Measurements from ENCODE around the gene HSD3B7. TPM values are rescaled to one million over a fixed set of nuclear protein-coding genes. Genes with fewer than 3 reads are reported as not detected.

HSD3B7 gene
- total and polyA plus RNA-seq, 2 of the 4 experiments (the other 2 are of a cell fraction): 8.5 to 11.3 TPM

- H2BK120ac ChIP-seq (ENCODE audit: low read depth, low read length): no peak overlapping the region
- dilution Hi-C loops (cut with HindIII; ENCODE audit: low sequenced_read_pairs, unreplicated experiment): no loop called here
Observed at GRCh38 chr16:31000671-31001382, 15.8 kb downstream of the HSD3B7 start.

More at GRCh38 chr16:31000671-31001382, 15.8 kb downstream of the HSD3B7 start:
- WGBS, 2 experiments (ENCODE audit: extremely low coverage in 2 of 2, insufficient read length in 1 of 2): 90% methylated on average over 2 of the region's 19 CpGs; no CpG with 5 or more reads in 1 of the 2 experiments
- H3K9ac ChIP-seq (ENCODE audit: low read depth, low read length): no peak overlapping the region
- H2AFZ ChIP-seq (replicated peaks; ENCODE audit: low read length, poor library complexity): no peak overlapping the region
- no peak overlapping the region for H4K8ac ChIP-seq (ENCODE audit: low read depth in 2 of 2, low read length in 2 of 2)
- intact Hi-C loops (cut with micrococcal nuclease) (no loop called here), in situ Hi-C loops (cut with MboI; ENCODE audit: low sequenced_read_pairs) (no loop called here)
- no peak for DNase-seq
- no peak overlapping the region for H3K18ac ChIP-seq (ENCODE audit: low read depth, low read length)
- ATAC-seq (ENCODE audit: low read depth): no peak
- no peak overlapping the region for H3K4me2 ChIP-seq (ENCODE audit: low read depth, low read length)
- H3K4me3 ChIP-seq (ENCODE audit: insufficient read depth, low read depth, low read length): no peak overlapping the region
- H2AK9ac ChIP-seq (replicated peaks; ENCODE audit: low read depth, low read length, poor library complexity): no peak overlapping the region
- no TSS peak for BruUV-seq (replicated peaks)
- no peak overlapping the region for H3K4ac ChIP-seq (ENCODE audit: low read depth, low read length)
- H3K56ac ChIP-seq (ENCODE audit: extremely low read depth, insufficient read depth, low read length): no peak overlapping the region
- TF ChIP-seq ELK1 (IDR thresholded peaks at IDR 0.05; ENCODE audit: borderline replicate concordance, low read depth, low read length) (no peak), MAZ (IDR thresholded peaks at IDR 0.05; ENCODE audit: borderline replicate concordance, low read depth, low read length) (no peak), CTCF (conservative IDR thresholded peaks at IDR 0.05; ENCODE audit: low read depth, low read length) (no peak), BHLHE40 (IDR thresholded peaks at IDR 0.05; ENCODE audit: low read depth, low read length) (no peak), MXI1 (IDR thresholded peaks at IDR 0.05; ENCODE audit: borderline replicate concordance, low read depth, low read length) (no peak), NFE2L2 (IDR thresholded peaks at IDR 0.05; ENCODE audit: low read depth, low read length) (no peak), RFX5 (IDR thresholded peaks at IDR 0.05; ENCODE audit: low read depth, low read length) (no peak), POLR2A (IDR thresholded peaks at IDR 0.05; ENCODE audit: low read depth, low read length) (no peak), SMC3 (IDR thresholded peaks at IDR 0.05; ENCODE audit: low read depth, low read length) (no peak), RCOR1 (IDR thresholded peaks at IDR 0.05; ENCODE audit: insufficient replicate concordance, low read length) (no peak), CHD1 (IDR thresholded peaks at IDR 0.05; ENCODE audit: low read depth, low read length) (no peak)
- H4K5ac ChIP-seq (ENCODE audit: low read depth, low read length): no peak overlapping the region
- CTCF ChIA-PET: no interaction called here
- peaks cover 1% of the 10 kb centered on the region; the same call in 1 of the 2 replicates for H3K36me3 ChIP-seq (ENCODE audit: control insufficient read depth, insufficient read depth, low read length)
- POLR2A ChIA-PET (ENCODE audit: unreplicated experiment): no interaction called here
- H2BK5ac ChIP-seq (ENCODE audit: low read depth, low read length, poor library complexity, severe bottlenecking): no peak overlapping the region
- no peaks in the 10 kb centered on the region for H3K27me3 ChIP-seq (ENCODE audit: control insufficient read depth, insufficient read depth, low read length)
- H3K79me1 ChIP-seq (ENCODE audit: low read depth in 1 of 2, low read length in 2 of 2): peaks cover 0 to 31% of the 10 kb centered on the region in 2 experiments; a peak in 2 of 4 replicates
- H4K20me1 ChIP-seq (ENCODE audit: insufficient read depth, low read length): no peaks in the 10 kb centered on the region
- no peak overlapping the region for H2AK5ac ChIP-seq (ENCODE audit: low read depth, low read length)
- no peak overlapping the region for H3K27ac ChIP-seq (ENCODE audit: insufficient read depth, low read length)
- peaks cover 18% of the 10 kb centered on the region for H3K9me1 ChIP-seq (ENCODE audit: insufficient read depth, low read length)
- H3K9me3 ChIP-seq (ENCODE audit: control insufficient read depth, insufficient read depth, low read length): no peaks in the 10 kb centered on the region
- peaks cover 29% of the 10 kb centered on the region for H3K4me1 ChIP-seq (ENCODE audit: control insufficient read depth, insufficient read depth, low read length)
- H3K14ac ChIP-seq (replicated peaks; ENCODE audit: low read depth, low read length): no peak overlapping the region
- no peak overlapping the region for H2BK15ac ChIP-seq (ENCODE audit: low read depth, low read length)
- H4K91ac ChIP-seq (ENCODE audit: insufficient read depth, low read depth, low read length): no peak overlapping the region
- H2BK20ac ChIP-seq (ENCODE audit: low read depth, low read length): no peak overlapping the region
- H3K23ac ChIP-seq (ENCODE audit: low read depth, low read length): no peak overlapping the region
